ENCODE results near the gene TRIML1.

TRIML1 gene

DNA sequence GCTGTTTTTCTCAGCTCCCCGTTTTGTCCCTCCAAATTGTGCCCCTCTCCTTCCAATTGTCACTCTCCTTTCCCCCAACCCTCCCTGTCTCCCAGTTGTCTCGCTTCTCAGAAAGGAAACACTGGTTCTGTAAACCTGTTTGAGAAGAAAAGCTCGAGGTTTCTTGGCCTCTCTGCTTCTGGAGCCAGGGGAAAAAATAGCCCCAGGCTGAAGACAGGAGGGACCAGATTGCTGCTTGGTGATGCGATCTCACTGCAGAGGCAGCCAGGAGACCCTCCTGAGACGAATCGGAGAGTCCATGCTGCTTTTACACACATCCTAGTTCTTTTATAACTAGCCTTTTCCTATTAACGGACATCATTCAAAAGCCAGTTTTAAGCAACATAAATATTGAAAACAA, 21.2 kb downstream of the TRIML1 start:
- no peak overlapping the region for H3K27ac Mint-ChIP-seq
- no peak overlapping the region for H3K4me3 Mint-ChIP-seq
- peaks cover 12% of the 10 kb centered on the region for H3K9me3 Mint-ChIP-seq
- TF ChIP-seq, protein P1, sequence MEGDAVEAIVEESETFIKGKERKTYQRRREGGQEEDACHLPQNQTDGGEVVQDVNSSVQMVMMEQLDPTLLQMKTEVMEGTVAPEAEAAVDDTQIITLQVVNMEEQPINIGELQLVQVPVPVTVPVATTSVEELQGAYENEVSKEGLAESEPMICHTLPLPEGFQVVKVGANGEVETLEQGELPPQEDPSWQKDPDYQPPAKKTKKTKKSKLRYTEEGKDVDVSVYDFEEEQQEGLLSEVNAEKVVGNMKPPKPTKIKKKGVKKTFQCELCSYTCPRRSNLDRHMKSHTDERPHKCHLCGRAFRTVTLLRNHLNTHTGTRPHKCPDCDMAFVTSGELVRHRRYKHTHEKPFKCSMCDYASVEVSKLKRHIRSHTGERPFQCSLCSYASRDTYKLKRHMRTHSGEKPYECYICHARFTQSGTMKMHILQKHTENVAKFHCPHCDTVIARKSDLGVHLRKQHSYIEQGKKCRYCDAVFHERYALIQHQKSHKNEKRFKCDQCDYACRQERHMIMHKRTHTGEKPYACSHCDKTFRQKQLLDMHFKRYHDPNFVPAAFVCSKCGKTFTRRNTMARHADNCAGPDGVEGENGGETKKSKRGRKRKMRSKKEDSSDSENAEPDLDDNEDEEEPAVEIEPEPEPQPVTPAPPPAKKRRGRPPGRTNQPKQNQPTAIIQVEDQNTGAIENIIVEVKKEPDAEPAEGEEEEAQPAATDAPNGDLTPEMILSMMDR (IDR thresholded peaks at IDR 0.05; ENCODE audit: unreplicated experiment in 3 of 3): no peak
- no peaks in the 10 kb centered on the region for H3K36me3 Mint-ChIP-seq (ENCODE audit: low read depth)
- peaks cover 8% of the 10 kb centered on the region for H3K27me3 Mint-ChIP-seq (ENCODE audit: low read depth)
- H3K4me1 Mint-ChIP-seq: no peaks in the 10 kb centered on the region

DNA sequence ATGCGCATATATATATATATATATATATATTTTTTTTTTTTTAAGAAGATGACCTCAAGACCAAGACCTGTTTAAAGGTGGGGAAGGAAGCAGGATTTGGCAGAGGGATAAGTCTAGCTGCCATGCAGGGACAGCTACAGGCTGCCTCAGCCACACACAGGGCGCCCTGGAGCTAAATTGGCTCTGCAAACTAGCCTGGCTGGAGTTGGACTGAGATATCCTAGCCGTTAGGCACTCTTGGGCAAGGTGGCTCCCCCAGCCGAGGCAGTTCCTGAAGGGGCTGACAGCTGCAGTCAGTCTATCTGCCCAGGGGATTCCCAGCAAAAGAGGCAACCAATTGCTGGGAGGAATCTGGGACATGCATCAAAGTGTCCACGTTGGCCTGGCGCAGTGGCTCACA, 21.9 kb downstream of the TRIML1 start:
- no peak overlapping the region for H3K4me3 Mint-ChIP-seq
- TF ChIP-seq, protein P1 (IDR thresholded peaks at IDR 0.05; ENCODE audit: unreplicated experiment in 3 of 3): no peak
- no peaks in the 10 kb centered on the region for H3K4me1 Mint-ChIP-seq
- no peaks in the 10 kb centered on the region for H3K36me3 Mint-ChIP-seq (ENCODE audit: low read depth)
- H3K27me3 Mint-ChIP-seq (ENCODE audit: low read depth): peaks cover 8% of the 10 kb centered on the region
- H3K9me3 Mint-ChIP-seq: peaks cover 12% of the 10 kb centered on the region
- H3K27ac Mint-ChIP-seq: no peak overlapping the region

- Mint-ChIP-seq H3K9me3 (peaks cover 8% of the 10 kb centered on the region), H3K4me3 (no peak overlapping the region), H3K27me3 (ENCODE audit: low read depth) (peaks cover 8% of the 10 kb centered on the region), H3K4me1 (no peaks in the 10 kb centered on the region), H3K27ac (no peak overlapping the region), H3K36me3 (ENCODE audit: low read depth) (no peaks in the 10 kb centered on the region)
- TF ChIP-seq, protein P1 (IDR thresholded peaks at IDR 0.05; ENCODE audit: unreplicated experiment in 3 of 3): no peak
Measured at GRCh38 chr4:188162698-188163097, 23.5 kb downstream of the TRIML1 start.

DNA sequence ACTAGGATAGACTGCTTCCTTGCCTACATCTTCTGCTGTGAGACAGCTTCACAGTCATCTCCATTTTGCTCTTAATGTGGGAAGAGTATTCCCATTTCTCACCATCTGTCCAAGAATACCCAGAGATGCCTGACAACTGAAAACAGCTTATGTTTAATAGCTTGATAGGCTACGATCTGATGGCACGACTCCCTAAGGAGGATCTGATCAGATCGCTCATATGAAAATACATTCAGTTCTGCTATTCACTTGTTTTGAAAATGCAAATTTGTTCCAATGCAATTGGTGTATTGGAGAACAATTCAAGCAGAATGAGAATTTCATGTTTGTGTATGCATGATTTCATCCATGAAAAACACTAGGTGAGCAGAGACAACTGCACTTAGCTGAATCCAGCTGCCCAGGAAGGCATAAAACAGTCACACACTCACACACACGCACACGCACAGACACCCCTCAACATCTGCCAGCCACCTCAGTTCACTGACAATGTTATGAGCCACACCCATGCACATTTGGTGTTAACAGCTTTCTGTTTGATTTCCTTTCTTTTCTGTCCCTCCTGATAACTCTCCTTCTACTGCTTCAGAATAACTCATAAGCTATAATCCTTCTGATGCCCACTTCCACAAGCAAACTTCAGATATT, 29.6 kb downstream of the TRIML1 start:
- H3K4me1 Mint-ChIP-seq: no peaks in the 10 kb centered on the region
- no peaks in the 10 kb centered on the region for H3K36me3 Mint-ChIP-seq (ENCODE audit: low read depth)
- TF ChIP-seq, protein P1 (IDR thresholded peaks at IDR 0.05; ENCODE audit: unreplicated experiment in 3 of 3): no peak
- H3K27me3 Mint-ChIP-seq (ENCODE audit: low read depth): peaks cover 3% of the 10 kb centered on the region
- no peak overlapping the region for H3K27ac Mint-ChIP-seq
- H3K4me3 Mint-ChIP-seq: no peak overlapping the region
- H3K9me3 Mint-ChIP-seq: peaks cover 2% of the 10 kb centered on the region

DNA sequence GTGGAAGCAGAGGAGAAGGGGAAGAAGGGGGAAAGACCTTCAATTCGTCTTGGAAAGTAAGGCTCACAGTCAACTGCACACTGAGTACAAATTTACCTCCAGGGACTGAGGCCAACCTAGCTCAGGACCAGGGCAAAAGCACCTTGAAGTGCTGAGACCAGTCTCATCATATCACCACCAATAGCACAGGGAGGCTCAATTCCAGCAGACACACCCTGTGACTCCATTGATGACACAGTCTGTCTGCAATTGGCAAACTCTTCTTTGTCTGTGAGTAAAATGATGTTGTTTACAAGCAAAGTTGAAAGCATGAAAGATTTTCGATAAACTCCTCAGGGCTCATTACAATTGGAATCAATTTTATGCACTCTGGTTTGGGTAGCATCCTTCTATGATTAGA, 32.3 kb downstream of the TRIML1 start:
- H3K27me3 Mint-ChIP-seq (ENCODE audit: low read depth): peaks cover 7% of the 10 kb centered on the region
- no peaks in the 10 kb centered on the region for H3K36me3 Mint-ChIP-seq (ENCODE audit: low read depth)
- TF ChIP-seq, protein P1 (IDR thresholded peaks at IDR 0.05; ENCODE audit: unreplicated experiment in 3 of 3): no peak
- H3K4me3 Mint-ChIP-seq: no peak overlapping the region
- H3K4me1 Mint-ChIP-seq: no peaks in the 10 kb centered on the region
- no peak overlapping the region for H3K27ac Mint-ChIP-seq
- H3K9me3 Mint-ChIP-seq: peaks cover 2% of the 10 kb centered on the region

- Mint-ChIP-seq H3K4me3 (no peak overlapping the region), H3K27ac (no peak overlapping the region), H3K9me3 (peaks cover 2% of the 10 kb centered on the region), H3K36me3 (ENCODE audit: low read depth) (no peaks in the 10 kb centered on the region), H3K4me1 (no peaks in the 10 kb centered on the region), H3K27me3 (ENCODE audit: low read depth) (peaks cover 4% of the 10 kb centered on the region)
- TF ChIP-seq, protein P1 (IDR thresholded peaks at IDR 0.05; ENCODE audit: unreplicated experiment in 3 of 3): no peak
Measured at GRCh38 chr4:188175288-188175687, 36.0 kb downstream of the TRIML1 start.

All from nephron (organoid).